Peyer's patch (tissue), 4 donors: Measurements from ENCODE around the gene ARMH2. TPM values are rescaled to one million over a fixed set of nuclear protein-coding genes. Genes with fewer than 3 reads are reported as not detected.

ENCODE experiments used
- DNase-seq, 3 donors: peaks; one replicate each; pipeline ENCODE4 v3.0.0-alpha.2; 2017 to 2019
- H3K27ac ChIP-seq, 4 donors: fragments of 200-600 bp; sonication (generic); one replicate each; pipeline ENCODE4 v1.5.1; 2016 to 2019
- H3K27me3 ChIP-seq, 2 donors: fragments of 200-600 bp; sonication (generic); one replicate each; pipeline ENCODE4 v1.5.1; 2019
- H3K36me3 ChIP-seq, 3 donors: fragments of 200-600 bp; sonication (generic); one replicate each; pipeline ENCODE4 v1.5.1; 2016 to 2019
- H3K4me1 ChIP-seq, 4 donors: fragments of 200-600 bp; sonication (generic); one replicate each; pipeline ENCODE4 v1.5.1; 2016 to 2019
- H3K4me3 ChIP-seq, 4 donors: fragments of 200-600 bp; sonication (generic); 1 replicate in 3 of 4; 2 replicates in 1 of 4; pipeline ENCODE4 v1.5.1; 2016 to 2019; ENCODE audit warnings: mild to moderate bottlenecking in 1 of 4
- H3K9me3 ChIP-seq, 4 donors: fragments of 200-600 bp; sonication (generic); one replicate each; pipeline ENCODE4 v1.5.1; 2016 to 2019; ENCODE audit warnings: mild to moderate bottlenecking in 1 of 4
- POLR2A ChIP-seq, 2 donors: fragments of 450-650 bp; IDR thresholded peaks; one replicate each; pipeline ENCODE4 v1.5.1; 2017; ENCODE audit warnings: antibody characterized with exemption in 2 of 2, mild to moderate bottlenecking in 2 of 2, moderate library complexity in 2 of 2
- total RNA-seq, 4 donors: library from RNA; depleted of rRNA; stranded (reverse); fragments of >200 nt; gene quantifications; one replicate each; pipeline ENCODE4 v1.1.0, GENCODE V29; 2016
- TF ChIP-seq, protein P1 (sequence below), 6 experiments: fragments of 450-650 bp in 4 of 6; fragments of 200-600 bp in 2 of 6; sonication (generic) in 1 of 6; IDR thresholded peaks; one replicate each; pipeline ENCODE4 v1.5.1; 2017 to 2019; ENCODE audit warnings: antibody characterized with exemption in 6 of 6, mild to moderate bottlenecking in 3 of 6, moderate library complexity in 1 of 6

The ARMH2 gene
- total RNA-seq, 4 donors from 2014 or later: not detected

DNA sequence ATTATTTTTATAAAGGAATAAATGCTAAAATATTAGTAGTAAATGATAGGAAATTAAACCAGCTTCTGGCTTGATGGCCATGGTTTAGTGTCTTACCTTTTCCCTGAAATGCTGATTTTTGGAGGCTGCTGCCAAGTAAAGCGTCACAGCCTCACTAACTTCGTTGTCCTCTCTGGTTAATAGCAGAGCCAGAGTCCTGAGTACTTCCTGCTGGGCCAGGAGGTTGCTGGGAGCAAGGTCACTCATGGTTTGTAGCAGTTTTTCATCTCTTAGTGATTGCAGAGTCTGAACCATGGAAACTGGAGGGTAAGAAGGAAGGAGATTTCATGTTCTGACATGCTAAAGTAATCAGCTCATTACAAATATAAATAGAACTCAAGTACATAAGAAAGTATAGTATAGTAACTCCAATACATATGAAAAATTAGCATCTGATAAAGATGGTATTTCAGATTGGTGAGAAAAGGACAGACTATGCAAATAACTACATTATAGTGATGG is 26.5 kb upstream of the ARMH2 start:
- TF ChIP-seq, protein P1, sequence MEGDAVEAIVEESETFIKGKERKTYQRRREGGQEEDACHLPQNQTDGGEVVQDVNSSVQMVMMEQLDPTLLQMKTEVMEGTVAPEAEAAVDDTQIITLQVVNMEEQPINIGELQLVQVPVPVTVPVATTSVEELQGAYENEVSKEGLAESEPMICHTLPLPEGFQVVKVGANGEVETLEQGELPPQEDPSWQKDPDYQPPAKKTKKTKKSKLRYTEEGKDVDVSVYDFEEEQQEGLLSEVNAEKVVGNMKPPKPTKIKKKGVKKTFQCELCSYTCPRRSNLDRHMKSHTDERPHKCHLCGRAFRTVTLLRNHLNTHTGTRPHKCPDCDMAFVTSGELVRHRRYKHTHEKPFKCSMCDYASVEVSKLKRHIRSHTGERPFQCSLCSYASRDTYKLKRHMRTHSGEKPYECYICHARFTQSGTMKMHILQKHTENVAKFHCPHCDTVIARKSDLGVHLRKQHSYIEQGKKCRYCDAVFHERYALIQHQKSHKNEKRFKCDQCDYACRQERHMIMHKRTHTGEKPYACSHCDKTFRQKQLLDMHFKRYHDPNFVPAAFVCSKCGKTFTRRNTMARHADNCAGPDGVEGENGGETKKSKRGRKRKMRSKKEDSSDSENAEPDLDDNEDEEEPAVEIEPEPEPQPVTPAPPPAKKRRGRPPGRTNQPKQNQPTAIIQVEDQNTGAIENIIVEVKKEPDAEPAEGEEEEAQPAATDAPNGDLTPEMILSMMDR (IDR thresholded peaks at IDR 0.05): no peak
- TF ChIP-seq POLR2A (IDR thresholded peaks at IDR 0.05): no peak
- no peaks in the 10 kb centered on the region for H3K27me3 ChIP-seq
- no peaks in the 10 kb centered on the region for H3K36me3 ChIP-seq
- no peak for DNase-seq
- no peak overlapping the region for H3K4me3 ChIP-seq
- no peak overlapping the region for H3K27ac ChIP-seq
- no peaks in the 10 kb centered on the region for H3K9me3 ChIP-seq
- H3K4me1 ChIP-seq: no peaks in the 10 kb centered on the region

DNA sequence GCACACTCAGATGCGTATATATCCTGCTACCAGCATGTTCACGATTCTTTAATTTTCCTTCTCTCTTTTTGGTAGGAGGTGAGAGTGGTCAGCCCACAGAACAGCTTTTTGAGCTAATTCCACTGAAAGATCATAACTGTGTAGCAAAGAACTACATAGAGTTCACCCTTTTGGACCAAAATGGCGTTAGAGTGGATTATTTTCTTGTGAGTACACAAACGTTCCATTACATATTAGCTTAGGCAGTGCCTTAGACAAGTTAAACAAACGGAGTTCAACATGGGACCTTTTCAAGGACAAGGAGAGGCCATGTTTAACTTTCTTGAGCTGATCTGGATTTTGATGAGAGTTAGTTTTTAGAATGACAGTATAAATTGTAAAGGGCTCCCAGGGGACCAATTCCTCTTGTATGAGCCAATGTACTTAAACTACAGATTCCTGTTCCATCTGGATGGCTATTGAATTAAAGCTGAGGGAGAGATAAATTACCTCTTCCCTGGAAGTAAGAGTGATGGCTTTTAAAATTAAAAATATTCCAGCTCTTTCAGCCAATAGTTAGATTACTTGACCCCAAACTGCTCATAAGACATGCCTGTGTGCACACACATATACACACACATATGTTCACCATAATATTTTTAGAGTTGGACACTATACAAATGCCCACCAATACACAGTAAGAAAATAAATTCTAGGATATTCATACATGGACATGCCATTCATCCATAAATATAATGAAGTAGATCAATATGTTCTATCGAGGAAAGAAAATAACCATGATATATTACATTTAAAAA is 25.6 kb upstream of the ARMH2 start:
- no peak overlapping the region for H3K4me3 ChIP-seq
- no peak overlapping the region for H3K27ac ChIP-seq
- DNase-seq: no peak
- H3K9me3 ChIP-seq: no peaks in the 10 kb centered on the region
- H3K4me1 ChIP-seq: no peaks in the 10 kb centered on the region
- H3K27me3 ChIP-seq: no peaks in the 10 kb centered on the region
- TF ChIP-seq POLR2A (IDR thresholded peaks at IDR 0.05): no peak
- TF ChIP-seq, protein P1 (IDR thresholded peaks at IDR 0.05): no peak
- H3K36me3 ChIP-seq: no peaks in the 10 kb centered on the region

DNA sequence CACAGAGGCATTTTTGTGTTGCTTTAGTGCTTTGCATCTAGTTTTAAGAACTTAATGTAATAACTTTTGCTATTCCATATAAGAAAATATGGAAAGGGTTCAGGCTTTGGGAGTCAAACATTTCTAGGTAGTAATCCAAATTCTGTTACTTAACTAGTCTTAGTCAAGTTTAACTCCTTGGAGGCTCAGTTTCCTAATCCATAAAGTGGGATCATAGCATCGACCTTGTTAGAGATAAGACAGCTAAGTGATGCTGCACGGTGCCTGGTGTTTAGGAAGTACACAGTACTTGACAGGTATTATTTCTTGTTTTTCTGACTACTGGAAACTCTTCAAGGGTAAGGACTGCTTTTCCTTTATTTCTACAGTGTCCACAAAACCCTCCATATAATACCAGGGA is 24.5 kb upstream of the ARMH2 start:
- TF ChIP-seq, protein P1 (IDR thresholded peaks at IDR 0.05): no peak
- TF ChIP-seq POLR2A (IDR thresholded peaks at IDR 0.05): no peak
- no peak for DNase-seq
- no peaks in the 10 kb centered on the region for H3K36me3 ChIP-seq
- no peaks in the 10 kb centered on the region for H3K9me3 ChIP-seq
- no peaks in the 10 kb centered on the region for H3K27me3 ChIP-seq
- H3K4me1 ChIP-seq: no peaks in the 10 kb centered on the region
- H3K4me3 ChIP-seq: no peak overlapping the region
- no peak overlapping the region for H3K27ac ChIP-seq

DNA sequence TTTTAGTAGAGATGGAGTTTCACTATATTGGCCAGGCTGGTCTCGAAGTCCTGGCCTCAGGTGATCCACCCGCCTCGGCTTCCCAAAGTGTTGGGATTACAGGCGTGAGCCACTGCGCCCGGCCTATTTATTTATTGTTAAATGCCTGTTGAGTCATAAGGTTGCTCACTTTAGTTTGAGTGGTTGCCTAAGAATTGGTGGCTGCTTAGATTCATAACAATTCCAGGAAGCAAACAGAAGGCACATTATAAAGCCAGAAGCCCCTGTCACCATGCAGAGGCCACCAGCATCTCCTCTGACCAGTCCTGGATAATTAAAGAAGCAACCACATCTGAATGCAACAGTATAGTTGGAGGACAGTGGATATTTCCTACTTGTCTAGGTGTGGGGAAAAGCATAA is 24.0 kb upstream of the ARMH2 start:
- H3K4me3 ChIP-seq: no peak overlapping the region
- TF ChIP-seq, protein P1 (IDR thresholded peaks at IDR 0.05): no peak
- no peak for TF ChIP-seq POLR2A (IDR thresholded peaks at IDR 0.05)
- no peaks in the 10 kb centered on the region for H3K9me3 ChIP-seq
- no peak for DNase-seq
- no peaks in the 10 kb centered on the region for H3K4me1 ChIP-seq
- H3K27me3 ChIP-seq: no peaks in the 10 kb centered on the region
- no peaks in the 10 kb centered on the region for H3K36me3 ChIP-seq
- no peak overlapping the region for H3K27ac ChIP-seq

DNA sequence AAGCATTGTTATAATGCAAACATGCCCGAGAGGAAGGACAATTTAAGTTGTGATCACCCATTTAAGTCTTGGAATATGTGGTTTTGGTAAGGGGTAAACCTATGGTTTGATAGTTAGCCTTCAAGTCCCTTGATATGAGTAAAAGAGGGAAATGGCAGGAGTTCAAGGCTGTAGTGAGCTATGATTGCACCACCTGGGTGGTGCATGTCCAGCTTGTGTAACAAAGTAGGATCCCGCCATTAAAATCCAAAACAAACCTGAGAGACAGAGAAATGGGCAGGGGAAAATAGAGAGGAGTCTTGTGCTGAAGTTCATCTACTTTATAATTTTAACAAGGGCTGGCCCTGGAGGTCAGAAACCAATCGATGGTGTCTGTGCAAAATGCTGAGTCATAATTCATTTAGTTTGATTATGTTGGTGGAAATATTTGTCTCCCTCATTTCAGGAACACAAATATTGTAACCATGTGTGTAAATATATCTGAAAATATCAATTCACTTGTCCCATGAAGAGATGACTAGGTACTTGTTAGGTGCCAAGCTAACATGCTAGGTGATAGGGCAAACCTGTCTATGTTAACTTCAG is 23.2 kb upstream of the ARMH2 start:
- no peak for TF ChIP-seq POLR2A (IDR thresholded peaks at IDR 0.05)
- TF ChIP-seq, protein P1 (IDR thresholded peaks at IDR 0.05): no peak
- no peaks in the 10 kb centered on the region for H3K36me3 ChIP-seq

More for the DNA sequence above, 23.2 kb upstream of the ARMH2 start:
- H3K4me3 ChIP-seq: no peak overlapping the region
- no peak overlapping the region for H3K27ac ChIP-seq
- H3K9me3 ChIP-seq: no peaks in the 10 kb centered on the region
- H3K4me1 ChIP-seq: no peaks in the 10 kb centered on the region
- no peak for DNase-seq
- H3K27me3 ChIP-seq: no peaks in the 10 kb centered on the region
